ES-I3 (cell line): Measurements from ENCODE around the gene PMFBP1.

Experiments
- H3K36me3 ChIP-seq: 2 replicates; pipeline ENCODE4 v1.6.1; 2013; ENCODE audit warnings: mild to moderate bottlenecking, low read length, control low read depth, moderate library complexity; ENCODE audit not compliant: insufficient read depth
- H3K4me1 ChIP-seq: 2 replicates; pipeline ENCODE4 v1.6.1; 2013; ENCODE audit warnings: mild to moderate bottlenecking, control low read depth, low read length; ENCODE audit not compliant: insufficient read depth
- H3K9ac ChIP-seq: 2 replicates; pipeline ENCODE4 v1.6.1; 2013; ENCODE audit warnings: low read depth, mild to moderate bottlenecking, low read length, moderate library complexity
- H3K9me3 ChIP-seq: 2 replicates; pipeline ENCODE4 v1.6.1; 2013; ENCODE audit warnings: mild to moderate bottlenecking, low read length, moderate library complexity; ENCODE audit not compliant: control insufficient read depth, insufficient read depth

Gene PMFBP1, protein sequence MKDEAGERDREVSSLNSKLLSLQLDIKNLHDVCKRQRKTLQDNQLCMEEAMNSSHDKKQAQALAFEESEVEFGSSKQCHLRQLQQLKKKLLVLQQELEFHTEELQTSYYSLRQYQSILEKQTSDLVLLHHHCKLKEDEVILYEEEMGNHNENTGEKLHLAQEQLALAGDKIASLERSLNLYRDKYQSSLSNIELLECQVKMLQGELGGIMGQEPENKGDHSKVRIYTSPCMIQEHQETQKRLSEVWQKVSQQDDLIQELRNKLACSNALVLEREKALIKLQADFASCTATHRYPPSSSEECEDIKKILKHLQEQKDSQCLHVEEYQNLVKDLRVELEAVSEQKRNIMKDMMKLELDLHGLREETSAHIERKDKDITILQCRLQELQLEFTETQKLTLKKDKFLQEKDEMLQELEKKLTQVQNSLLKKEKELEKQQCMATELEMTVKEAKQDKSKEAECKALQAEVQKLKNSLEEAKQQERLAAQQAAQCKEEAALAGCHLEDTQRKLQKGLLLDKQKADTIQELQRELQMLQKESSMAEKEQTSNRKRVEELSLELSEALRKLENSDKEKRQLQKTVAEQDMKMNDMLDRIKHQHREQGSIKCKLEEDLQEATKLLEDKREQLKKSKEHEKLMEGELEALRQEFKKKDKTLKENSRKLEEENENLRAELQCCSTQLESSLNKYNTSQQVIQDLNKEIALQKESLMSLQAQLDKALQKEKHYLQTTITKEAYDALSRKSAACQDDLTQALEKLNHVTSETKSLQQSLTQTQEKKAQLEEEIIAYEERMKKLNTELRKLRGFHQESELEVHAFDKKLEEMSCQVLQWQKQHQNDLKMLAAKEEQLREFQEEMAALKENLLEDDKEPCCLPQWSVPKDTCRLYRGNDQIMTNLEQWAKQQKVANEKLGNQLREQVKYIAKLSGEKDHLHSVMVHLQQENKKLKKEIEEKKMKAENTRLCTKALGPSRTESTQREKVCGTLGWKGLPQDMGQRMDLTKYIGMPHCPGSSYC

GRCh38 chr16:72172105-72173034, at the start of gene PMFBP1:
Gene PMFBP1 (minus strand): TSS chr16:72172155. CDS start chr16:72171208, 947 bp downstream.
- Histone ChIP-seq H3K4me1 (no peaks in the 10 kb centered on the region), H3K9ac (no peak within 1 kb of the TSS), H3K36me3 (no peaks in the 10 kb centered on the region), H3K9me3 (no peaks in the 10 kb centered on the region; the same call in 1 of the 2 replicates)

DNA sequence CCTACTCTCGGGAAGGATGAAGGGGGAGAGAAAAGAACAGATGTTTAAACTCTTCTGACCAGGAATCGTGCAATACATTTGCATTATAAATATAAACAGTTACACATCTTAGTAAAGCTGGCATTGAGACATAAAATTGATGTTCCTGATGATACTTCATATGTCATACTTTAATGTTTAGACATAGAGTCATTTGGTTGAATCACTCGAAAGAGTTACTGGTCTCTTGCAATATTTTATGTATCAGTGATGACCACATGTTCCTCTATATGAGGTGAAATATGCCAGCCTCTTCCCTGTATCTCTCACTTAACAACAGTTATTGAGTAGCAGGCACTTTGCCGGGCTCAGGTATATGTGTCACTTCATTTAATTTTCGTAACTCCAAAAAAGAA, 49.7 kb upstream of the PMFBP1 start:
- Histone ChIP-seq H3K9me3 (no peaks in the 10 kb centered on the region), H3K9ac (no peak overlapping the region), H3K4me1 (no peaks in the 10 kb centered on the region), H3K36me3 (no peaks in the 10 kb centered on the region)

DNA sequence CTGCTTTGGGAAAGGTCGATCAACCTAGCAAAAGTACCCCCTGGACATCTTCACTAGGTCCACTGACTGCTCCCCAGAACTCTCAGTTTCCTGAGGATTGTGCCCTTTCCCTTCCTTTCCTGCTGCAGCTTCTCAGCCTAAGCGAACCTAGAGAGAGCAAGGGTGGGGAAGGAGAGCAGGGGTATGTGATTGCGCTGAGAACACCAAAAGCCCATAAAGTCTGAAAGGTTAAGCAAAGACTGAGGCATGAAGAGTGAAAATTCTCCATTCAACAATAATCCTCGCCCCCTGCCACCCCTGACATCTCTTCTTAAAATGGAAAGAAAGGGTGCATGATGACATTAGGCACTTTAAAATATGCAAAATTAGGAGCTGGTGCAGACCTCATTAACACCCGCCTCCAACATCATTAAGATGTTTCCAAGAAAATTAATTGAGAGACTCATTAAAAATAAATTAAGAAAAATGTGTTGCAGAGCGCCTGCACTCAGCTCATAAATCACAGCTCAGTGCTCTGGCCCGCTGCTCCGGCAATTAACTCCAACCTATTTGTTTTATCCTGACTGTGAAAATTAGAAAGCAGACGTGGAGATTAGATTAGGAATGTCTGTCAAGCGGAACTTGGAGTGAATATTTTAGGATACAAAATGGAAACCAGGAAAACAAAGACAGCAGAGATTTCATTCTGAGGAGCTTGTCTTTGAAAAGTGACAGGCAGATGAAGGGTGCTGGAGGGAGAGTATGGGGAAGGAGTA, 49.1 kb upstream of the PMFBP1 start:
- H3K4me1 ChIP-seq, result no peaks in the 10 kb centered on the region
- no peaks in the 10 kb centered on the region for H3K36me3 ChIP-seq
- no peak overlapping the region for H3K9ac ChIP-seq
- H3K9me3 ChIP-seq, result no peaks in the 10 kb centered on the region

GRCh38 chr16:72219282-72219681, 47.3 kb upstream of the PMFBP1 start:
- no peak overlapping the region for H3K9ac ChIP-seq
- no peaks in the 10 kb centered on the region for H3K4me1 ChIP-seq
- H3K36me3 ChIP-seq, result no peaks in the 10 kb centered on the region
- no peaks in the 10 kb centered on the region for H3K9me3 ChIP-seq

DNA sequence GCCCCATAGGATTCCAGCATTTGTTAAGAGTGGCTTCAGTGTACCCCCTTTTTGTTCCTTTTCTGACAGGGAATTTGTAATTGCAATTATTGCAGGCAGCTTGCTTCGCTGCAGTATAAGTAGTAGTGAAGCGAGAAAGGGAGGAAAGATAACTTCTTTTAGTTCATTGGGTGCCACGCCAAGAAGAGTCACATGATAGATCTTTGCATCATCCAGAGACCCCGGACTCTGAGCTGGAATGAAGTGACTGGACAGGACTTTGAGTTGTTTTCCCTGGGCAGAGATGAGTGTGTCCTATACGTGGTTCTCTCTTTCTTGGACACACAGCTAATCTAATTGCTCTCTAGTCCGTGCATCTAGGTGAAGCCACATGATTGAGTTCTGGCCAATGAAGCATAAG, 44.8 kb upstream of the PMFBP1 start:
- no peak overlapping the region for H3K9ac ChIP-seq
- H3K4me1 ChIP-seq, result no peaks in the 10 kb centered on the region
- no peaks in the 10 kb centered on the region for H3K9me3 ChIP-seq
- no peaks in the 10 kb centered on the region for H3K36me3 ChIP-seq

DNA sequence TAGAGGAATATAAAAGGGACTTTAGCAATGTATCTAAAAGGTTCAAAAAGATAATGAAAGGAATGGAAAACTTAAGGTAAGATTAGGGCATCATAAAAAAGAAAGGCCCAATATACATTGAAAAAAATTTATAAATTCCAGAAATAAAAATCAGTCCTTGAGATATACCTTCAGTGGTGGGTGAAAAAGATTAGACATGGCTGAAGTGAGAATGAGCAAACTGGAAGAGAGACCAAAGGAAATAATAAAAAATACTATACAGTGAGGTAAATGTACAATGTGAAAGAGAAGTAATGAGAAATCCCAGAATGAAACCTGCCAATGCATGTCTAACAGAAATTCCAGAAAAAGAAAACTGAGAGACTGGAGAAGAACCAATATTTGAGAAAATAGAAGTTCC, 42.9 kb upstream of the PMFBP1 start:
- H3K36me3 ChIP-seq, result no peaks in the 10 kb centered on the region
- no peaks in the 10 kb centered on the region for H3K4me1 ChIP-seq
- H3K9ac ChIP-seq, result no peak overlapping the region
- H3K9me3 ChIP-seq, result no peaks in the 10 kb centered on the region

DNA sequence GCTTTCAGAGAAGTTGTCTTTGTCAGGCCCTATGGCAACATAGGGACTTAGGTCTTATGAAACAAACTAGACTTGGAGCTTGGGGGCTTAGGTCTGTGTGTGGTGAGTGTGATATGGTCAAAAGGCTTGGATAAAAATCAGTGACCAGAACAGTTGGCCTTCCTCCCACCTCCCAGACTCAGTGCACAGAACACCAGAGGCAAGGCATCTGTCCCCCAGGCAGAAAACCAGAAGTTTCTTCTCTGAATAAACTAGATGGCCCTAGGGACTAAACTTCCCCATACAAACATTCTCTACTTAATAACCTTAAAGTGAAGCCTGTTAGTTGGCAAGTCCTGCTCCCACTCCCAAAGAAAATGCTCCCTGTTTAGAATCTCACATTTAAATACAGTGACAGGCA, 39.2 kb upstream of the PMFBP1 start:
- no peaks in the 10 kb centered on the region for H3K36me3 ChIP-seq
- no peaks in the 10 kb centered on the region for H3K9me3 ChIP-seq
- no peak overlapping the region for H3K9ac ChIP-seq
- H3K4me1 ChIP-seq, result no peaks in the 10 kb centered on the region

DNA sequence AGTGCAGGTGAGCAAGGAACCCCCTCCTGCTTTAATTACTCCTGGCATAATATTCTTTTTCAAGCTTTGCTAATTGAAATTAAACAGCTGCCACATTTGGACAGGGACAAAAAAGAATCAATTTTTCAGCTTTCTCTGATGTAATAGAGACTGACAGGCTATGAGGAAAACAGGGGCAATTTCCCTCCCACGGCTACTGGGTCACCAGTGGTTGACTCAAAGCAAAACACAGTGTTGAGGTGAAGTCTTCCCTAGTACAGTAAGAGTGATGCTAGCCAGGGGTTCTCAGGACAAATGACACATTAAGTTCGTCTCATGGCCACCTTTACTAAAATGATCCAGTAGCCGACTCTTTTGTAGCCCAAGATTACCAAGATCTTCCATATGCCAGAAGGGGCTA, 38.6 kb upstream of the PMFBP1 start:
- Histone ChIP-seq H3K36me3 (0 out of 2 replicates have a peak, but pooled peaks cover under 1% of the 10 kb centered on the region), H3K9ac (no peak overlapping the region), H3K9me3 (no peaks in the 10 kb centered on the region), H3K4me1 (no peaks in the 10 kb centered on the region)

DNA sequence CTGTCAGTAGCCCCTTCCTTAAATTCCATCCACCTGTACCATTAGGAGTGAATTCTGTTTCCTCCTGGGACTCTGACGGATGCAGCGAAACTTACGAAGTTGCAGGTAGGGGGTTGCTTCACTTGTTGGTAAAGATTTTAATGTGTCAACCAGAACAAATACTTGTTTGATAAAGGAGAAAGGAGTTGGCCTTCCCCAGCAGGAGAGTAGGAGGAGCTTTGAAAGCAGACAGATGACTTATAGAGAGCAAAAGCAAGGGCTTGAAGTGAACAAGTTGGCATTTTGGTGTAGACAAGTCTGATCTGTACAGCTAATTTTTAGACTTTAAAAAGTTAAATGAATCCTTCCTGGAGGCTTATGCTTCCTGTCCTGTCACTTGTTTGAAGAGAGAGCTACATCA, 38.1 kb upstream of the PMFBP1 start:
- no peaks in the 10 kb centered on the region for H3K9me3 ChIP-seq
- no peak overlapping the region for H3K9ac ChIP-seq
- H3K36me3 ChIP-seq, result 0 out of 2 replicates have a peak, but pooled peaks cover 3% of the 10 kb centered on the region
- H3K4me1 ChIP-seq, result no peaks in the 10 kb centered on the region

GRCh38 chr16:72206299-72206698, 34.3 kb upstream of the PMFBP1 start:
- Histone ChIP-seq H3K36me3 (0 out of 2 replicates have a peak, but pooled peaks cover 3% of the 10 kb centered on the region), H3K9ac (no peak overlapping the region), H3K9me3 (no peaks in the 10 kb centered on the region), H3K4me1 (no peaks in the 10 kb centered on the region)

GRCh38 chr16:72203401-72203800, 31.4 kb upstream of the PMFBP1 start:
- H3K4me1 ChIP-seq, result no peaks in the 10 kb centered on the region
- H3K9me3 ChIP-seq, result no peaks in the 10 kb centered on the region
- H3K36me3 ChIP-seq, result 0 out of 2 replicates have a peak, but pooled peaks cover 3% of the 10 kb centered on the region
- H3K9ac ChIP-seq, result no peak overlapping the region

GRCh38 chr16:72202014-72202413, 30.1 kb upstream of the PMFBP1 start:
- Histone ChIP-seq H3K9ac (no peak overlapping the region), H3K4me1 (no peaks in the 10 kb centered on the region), H3K9me3 (no peaks in the 10 kb centered on the region), H3K36me3 (0 out of 2 replicates have a peak, but pooled peaks cover 3% of the 10 kb centered on the region)

DNA sequence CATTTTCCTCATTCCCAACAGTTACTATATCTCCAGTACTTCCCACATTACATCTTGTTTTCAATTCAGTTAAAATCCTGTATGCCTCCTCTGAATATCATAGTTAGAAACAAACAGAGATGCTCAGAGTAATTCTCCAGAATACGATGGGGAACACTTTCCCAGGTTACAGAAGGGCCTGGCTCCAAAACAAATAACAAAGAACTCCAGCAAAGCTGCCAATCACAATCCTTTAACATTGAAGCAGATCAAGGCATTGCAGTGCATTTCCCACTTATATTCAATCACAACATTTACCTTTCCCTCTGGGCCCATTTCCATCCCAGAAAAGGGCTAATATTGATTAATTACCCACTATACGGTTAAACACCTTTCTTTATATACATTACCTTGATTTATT, 29.4 kb upstream of the PMFBP1 start:
- Histone ChIP-seq H3K36me3 (0 out of 2 replicates have a peak, but pooled peaks cover 3% of the 10 kb centered on the region), H3K4me1 (no peaks in the 10 kb centered on the region), H3K9ac (no peak overlapping the region), H3K9me3 (no peaks in the 10 kb centered on the region)
